Skeletal muscle cell (primary cell): ENCODE data around the gene RPS6KB2.

Source experiments
- DNase-seq: peaks from one replicate; pipeline ENCODE4 v3.0.0-alpha.2; 2010; ENCODE audit warnings: low read depth
- H3K4me3 ChIP-seq: 2 replicates; pipeline ENCODE4 v1.5.1; 2011; ENCODE audit warnings: low read depth, mild to moderate bottlenecking, control low read depth, low read length, moderate library complexity

The RPS6KB2 gene

GRCh38 chr11:67408437-67409200 lies 19.7 kb upstream of the RPS6KB2 start:
- no peak for DNase-seq
- no peak overlapping the region for H3K4me3 ChIP-seq

GRCh38 chr11:67409261-67409666 lies 19.0 kb upstream of the RPS6KB2 start:
- no peak overlapping the region for H3K4me3 ChIP-seq
- no peak for DNase-seq

GRCh38 chr11:67409781-67410368 lies 18.4 kb upstream of the RPS6KB2 start:
- no peak for DNase-seq
- H3K4me3 ChIP-seq = no peak overlapping the region

GRCh38 chr11:67410369-67410831 lies 17.9 kb upstream of the RPS6KB2 start:
- no peak for DNase-seq
- no peak overlapping the region for H3K4me3 ChIP-seq

- no peak overlapping the region for H3K4me3 ChIP-seq
- DNase-seq = no peak
Observed at GRCh38 chr11:67410984-67411784, 17.1 kb upstream of the RPS6KB2 start.

- no peak overlapping the region for H3K4me3 ChIP-seq
- no peak for DNase-seq
Observed at GRCh38 chr11:67411785-67412152, 16.5 kb upstream of the RPS6KB2 start.

- no peak overlapping the region for H3K4me3 ChIP-seq
- DNase-seq = no peak
Observed at GRCh38 chr11:67412495-67413179, 15.7 kb upstream of the RPS6KB2 start.

GRCh38 chr11:67413266-67413849 lies 14.9 kb upstream of the RPS6KB2 start:
- DNase-seq = no peak
- no peak overlapping the region for H3K4me3 ChIP-seq

GRCh38 chr11:67415501-67416304 lies 12.6 kb upstream of the RPS6KB2 start, which contains the start of gene CARNS1:
CARNS1 (plus strand) TSS chr11:67415678; CDS start chr11:67416200, 522 bp downstream.
- no peak for DNase-seq

GRCh38 chr11:67416416-67417335 lies 11.6 kb upstream of the RPS6KB2 start:
- no peak for DNase-seq
- H3K4me3 ChIP-seq = no peak overlapping the region

More at GRCh38 chr11:67415501-67416304, 12.6 kb upstream of the RPS6KB2 start, which contains the start of gene CARNS1:
- H3K4me3 ChIP-seq = peak within 1 kb of the TSS; percentile 34

- no peak for DNase-seq
- H3K4me3 ChIP-seq = no peak overlapping the region
Observed at GRCh38 chr11:67417425-67417824, 10.9 kb upstream of the RPS6KB2 start.

- no peak for DNase-seq
- no peak overlapping the region for H3K4me3 ChIP-seq
Observed at GRCh38 chr11:67418476-67419281, 9.6 kb upstream of the RPS6KB2 start.

GRCh38 chr11:67419325-67420049 lies 8.8 kb upstream of the RPS6KB2 start:
- DNase-seq = no peak
- H3K4me3 ChIP-seq = no peak overlapping the region

GRCh38 chr11:67420147-67420645 lies 8.1 kb upstream of the RPS6KB2 start:
- peak overlapping the region; percentile 42 for H3K4me3 ChIP-seq
- no peak for DNase-seq

- peak; percentile 56 for DNase-seq
- peak overlapping the region; percentile 42 for H3K4me3 ChIP-seq
Observed at GRCh38 chr11:67420646-67421429, 7.5 kb upstream of the RPS6KB2 start.
